IMR-90 (cell line): Measurements from ENCODE around the gene EZR.

Experiments
- POLR2A ChIP-seq: IDR thresholded peaks from 2 replicates; pipeline ENCODE4 v1.6.1; 2012; ENCODE audit warnings: mild to moderate bottlenecking, low read depth, low read length
- TF ChIP-seq, protein P1 (sequence below): fragments of 150-350 bp; IDR thresholded peaks from 2 replicates; pipeline ENCODE4 v1.6.1; 2016; ENCODE audit warnings: low read depth, mild to moderate bottlenecking, low read length, moderate library complexity, borderline replicate concordance
- TF ChIP-seq, protein P2 (sequence below): conservative IDR thresholded peaks from 2 replicates; pipeline ENCODE4 v1.5.1; 2012; ENCODE audit warnings: mild to moderate bottlenecking, low read depth, low read length, improper control_type of control experiment
- TF ChIP-seq, protein P3 (sequence below): fragments of 150-350 bp; IDR thresholded peaks from 2 replicates; pipeline ENCODE4 v1.6.1; 2017; ENCODE audit warnings: mild to moderate bottlenecking, antibody characterized with exemption, low read length, low read depth

DNA sequence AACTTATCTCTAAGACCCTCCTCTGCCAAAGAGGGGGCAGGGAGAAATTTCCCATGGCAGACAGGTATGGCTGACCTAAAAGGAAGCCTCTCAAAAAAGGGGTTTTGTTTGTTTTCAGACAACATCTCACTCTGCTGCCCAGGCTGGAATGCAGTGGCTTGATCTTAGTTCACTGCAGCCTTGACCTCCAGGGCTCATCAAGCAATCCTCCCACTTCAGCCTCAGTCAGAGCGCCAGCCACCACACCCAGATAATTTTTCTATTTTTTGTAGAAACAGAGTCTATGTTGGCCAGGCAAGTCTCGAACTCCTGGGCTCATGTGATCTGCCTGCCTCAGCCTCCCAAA, 3.8 kb downstream of the EZR start:
- TF ChIP-seq, protein P1, sequence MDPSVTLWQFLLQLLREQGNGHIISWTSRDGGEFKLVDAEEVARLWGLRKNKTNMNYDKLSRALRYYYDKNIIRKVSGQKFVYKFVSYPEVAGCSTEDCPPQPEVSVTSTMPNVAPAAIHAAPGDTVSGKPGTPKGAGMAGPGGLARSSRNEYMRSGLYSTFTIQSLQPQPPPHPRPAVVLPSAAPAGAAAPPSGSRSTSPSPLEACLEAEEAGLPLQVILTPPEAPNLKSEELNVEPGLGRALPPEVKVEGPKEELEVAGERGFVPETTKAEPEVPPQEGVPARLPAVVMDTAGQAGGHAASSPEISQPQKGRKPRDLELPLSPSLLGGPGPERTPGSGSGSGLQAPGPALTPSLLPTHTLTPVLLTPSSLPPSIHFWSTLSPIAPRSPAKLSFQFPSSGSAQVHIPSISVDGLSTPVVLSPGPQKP = no peak
- TF ChIP-seq, protein P2, sequence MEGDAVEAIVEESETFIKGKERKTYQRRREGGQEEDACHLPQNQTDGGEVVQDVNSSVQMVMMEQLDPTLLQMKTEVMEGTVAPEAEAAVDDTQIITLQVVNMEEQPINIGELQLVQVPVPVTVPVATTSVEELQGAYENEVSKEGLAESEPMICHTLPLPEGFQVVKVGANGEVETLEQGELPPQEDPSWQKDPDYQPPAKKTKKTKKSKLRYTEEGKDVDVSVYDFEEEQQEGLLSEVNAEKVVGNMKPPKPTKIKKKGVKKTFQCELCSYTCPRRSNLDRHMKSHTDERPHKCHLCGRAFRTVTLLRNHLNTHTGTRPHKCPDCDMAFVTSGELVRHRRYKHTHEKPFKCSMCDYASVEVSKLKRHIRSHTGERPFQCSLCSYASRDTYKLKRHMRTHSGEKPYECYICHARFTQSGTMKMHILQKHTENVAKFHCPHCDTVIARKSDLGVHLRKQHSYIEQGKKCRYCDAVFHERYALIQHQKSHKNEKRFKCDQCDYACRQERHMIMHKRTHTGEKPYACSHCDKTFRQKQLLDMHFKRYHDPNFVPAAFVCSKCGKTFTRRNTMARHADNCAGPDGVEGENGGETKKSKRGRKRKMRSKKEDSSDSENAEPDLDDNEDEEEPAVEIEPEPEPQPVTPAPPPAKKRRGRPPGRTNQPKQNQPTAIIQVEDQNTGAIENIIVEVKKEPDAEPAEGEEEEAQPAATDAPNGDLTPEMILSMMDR = no peak
- TF ChIP-seq, protein P3, sequence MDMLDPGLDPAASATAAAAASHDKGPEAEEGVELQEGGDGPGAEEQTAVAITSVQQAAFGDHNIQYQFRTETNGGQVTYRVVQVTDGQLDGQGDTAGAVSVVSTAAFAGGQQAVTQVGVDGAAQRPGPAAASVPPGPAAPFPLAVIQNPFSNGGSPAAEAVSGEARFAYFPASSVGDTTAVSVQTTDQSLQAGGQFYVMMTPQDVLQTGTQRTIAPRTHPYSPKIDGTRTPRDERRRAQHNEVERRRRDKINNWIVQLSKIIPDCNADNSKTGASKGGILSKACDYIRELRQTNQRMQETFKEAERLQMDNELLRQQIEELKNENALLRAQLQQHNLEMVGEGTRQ = no peak
- TF ChIP-seq POLR2A = no peak
